Stimulated activated CD4-positive, alpha-beta T cell treated with anti-CD3 and anti-CD28 coated beads, TNF-alpha, amount 100 ng/mL, for 48 hours (primary cell): Measurements from ENCODE around the gene CLIP4.

Experiments
- DNase-seq, 3 donors: peaks; one replicate each; pipeline ENCODE4 v3.0.0-alpha.2; 2020; ENCODE audit warnings: low read depth in 3 of 3

The CLIP4 gene

GRCh38 chr2:29220506-29221270, 105.5 kb downstream of the CLIP4 start:
- DNase-seq, result no peak

- DNase-seq, result no peak
These were observed 107.4 kb downstream of the CLIP4 start for GRCh38 chr2:29222381-29223179.

- no peak for DNase-seq
These were observed 108.0 kb downstream of the CLIP4 start for GRCh38 chr2:29223257-29223656.

GRCh38 chr2:29223851-29224692, 108.9 kb downstream of the CLIP4 start:
- no peak for DNase-seq

- no peak for DNase-seq
These were observed 109.7 kb downstream of the CLIP4 start for GRCh38 chr2:29224693-29225551.

GRCh38 chr2:29225814-29226213, 110.6 kb downstream of the CLIP4 start:
- DNase-seq, result no peak

- DNase-seq, result no peak
These were observed 111.2 kb downstream of the CLIP4 start for GRCh38 chr2:29226375-29226774.

- DNase-seq, result no peak
These were observed 111.6 kb downstream of the CLIP4 start for GRCh38 chr2:29226808-29227207.

- DNase-seq, result no peak
These were observed 112.9 kb downstream of the CLIP4 start for GRCh38 chr2:29227935-29228675.

- DNase-seq, result no peak
These were observed 113.7 kb downstream of the CLIP4 start for GRCh38 chr2:29228947-29229346.

- DNase-seq, result no peak
These were observed 114.4 kb downstream of the CLIP4 start for GRCh38 chr2:29229640-29230039.

GRCh38 chr2:29232041-29232440, 116.8 kb downstream of the CLIP4 start:
- DNase-seq, result no peak

GRCh38 chr2:29233428-29233827, 118.2 kb downstream of the CLIP4 start:
- DNase-seq, result no peak

GRCh38 chr2:29235411-29235810, 120.2 kb downstream of the CLIP4 start:
- no peak for DNase-seq

- DNase-seq, result no peak
These were observed 120.9 kb downstream of the CLIP4 start for GRCh38 chr2:29236074-29236473.

GRCh38 chr2:29238497-29238896, 123.3 kb downstream of the CLIP4 start:
- DNase-seq, result no peak
